T-cell (primary cell): ENCODE results near the gene IL36RN. TPM values are rescaled to one million over a fixed set of nuclear protein-coding genes. Genes with fewer than 3 reads are reported as not detected.

Experiments
- ATAC-seq, 4 experiments: fragments of 200-7000 bp in 3 of 4; fragments of 150-1000 bp in 1 of 4; cut with Tn5 transposase; replicated peaks in 1 of 4; 1 replicate in 3 of 4; 2 replicates in 1 of 4; pipeline ENCODE4 v1.10.0; 2021; ENCODE audit warnings: moderate library complexity in 3 of 4, mild to moderate bottlenecking in 2 of 4, moderate number of reproducible peaks in 1 of 4
- CTCF ChIA-PET, 2 donors: fragments of 300-600 bp; sonication (Branson Sonifier 250); formaldehyde crosslinking; loops; one replicate each; lab custom pipeline; 2022; ENCODE audit warnings: antibody characterized with exemption in 2 of 2; lab: Charles Lee
- POLR2A ChIA-PET, 2 donors: fragments of 300-600 bp; sonication (Branson Sonifier 250); formaldehyde crosslinking; loops; one replicate each; lab custom pipeline; 2022; ENCODE audit warnings: antibody characterized with exemption in 2 of 2; lab: Charles Lee
- DNase-seq, 35 experiments: peaks; one replicate each; pipeline versions ENCODE4 v3.0.0 to v3.0.0-alpha.2; 2013 to 2023
- H3K27ac ChIP-seq: one replicate; pipeline ENCODE4 v1.5.1; 2013; ENCODE audit warnings: low read length
- H3K27me3 ChIP-seq, 2 experiments: replicated peaks in 1 of 2; 1 replicate in 1 of 2; 2 replicates in 1 of 2; pipeline versions ENCODE4 v1.6.1 to v1.7.0; 2013; ENCODE audit warnings: low read length in 1 of 2, mixed read lengths in 1 of 2; ENCODE audit not compliant: control insufficient read depth in 2 of 2, insufficient read depth in 2 of 2; ENCODE audit errors: extremely low read depth in 1 of 2
- H3K36me3 ChIP-seq, 2 donors: 1 replicate in 1 of 2; 2 replicates in 1 of 2; pipeline versions ENCODE4 v1.6.1 to v1.7.0; 2013; ENCODE audit warnings: low read length in 1 of 2; ENCODE audit not compliant: control insufficient read depth in 2 of 2, insufficient read depth in 1 of 2; ENCODE audit errors: extremely low read depth in 1 of 2
- H3K4me1 ChIP-seq, 2 experiments: 1 replicate in 1 of 2; 2 replicates in 1 of 2; pipeline versions ENCODE4 v1.6.1 to v1.7.0; 2013; ENCODE audit warnings: low read length in 2 of 2, mixed read lengths in 1 of 2; ENCODE audit not compliant: insufficient read depth in 2 of 2, control insufficient read depth in 1 of 2; ENCODE audit errors: extremely low read depth in 1 of 2
- H3K4me3 ChIP-seq, 2 donors: 1 replicate in 1 of 2; 2 replicates in 1 of 2; pipeline versions ENCODE4 v1.5.1 to v1.7.0; 2013; ENCODE audit warnings: mild to moderate bottlenecking in 2 of 2, low read length in 1 of 2, moderate library complexity in 1 of 2; ENCODE audit not compliant: control insufficient read depth in 1 of 2; ENCODE audit errors: extremely low read depth in 1 of 2
- H3K9me3 ChIP-seq: 2 replicates; pipeline ENCODE4 v1.7.0; 2013
- H3K27ac Mint-ChIP-seq, 2 donors: one replicate each; pipeline ENCODE4 v1.8.0; 2020 to 2021; ENCODE audit warnings: mild to moderate bottlenecking in 2 of 2, mixed read lengths in 2 of 2
- H3K27me3 Mint-ChIP-seq, 2 donors: one replicate each; pipeline ENCODE4 v1.8.0; 2021 to 2022; ENCODE audit warnings: mixed read lengths in 2 of 2
- H3K36me3 Mint-ChIP-seq: one replicate; pipeline ENCODE4 v1.8.0; 2021; ENCODE audit warnings: mixed read lengths
- H3K4me1 Mint-ChIP-seq, 3 donors: one replicate each; pipeline ENCODE4 v1.8.0; 2020 to 2022; ENCODE audit warnings: mixed read lengths in 3 of 3, mild to moderate bottlenecking in 1 of 3
- H3K4me3 Mint-ChIP-seq, 3 donors: one replicate each; pipeline ENCODE4 v1.8.0; 2020 to 2022; ENCODE audit warnings: mild to moderate bottlenecking in 3 of 3, mixed read lengths in 3 of 3, moderate library complexity in 3 of 3
- H3K9me3 Mint-ChIP-seq, 3 donors: one replicate each; pipeline ENCODE4 v1.8.0; 2020 to 2022; ENCODE audit warnings: mixed read lengths in 3 of 3
- WGBS: methylation state at CpG from one replicate; pipeline ENCODE4 v1.1.5; 2013; ENCODE audit warnings: missing lambda C conversion rate; ENCODE audit not compliant: insufficient coverage; 5-methylcytosine and 5-hydroxymethylcytosine counted together
- total RNA-seq, 35 experiments: library from RNA in 6 of 35; stranded (reverse) in 6 of 35; fragments of 120-200 nt in 1 of 35; gene quantifications; one replicate each; pipeline versions ENCODE4 v1.2.1 to v1.2.4 and lab custom pipeline; 2013 to 2026

IL36RN gene
- total RNA-seq, 5 donors from 2014 or later (not counting 1 experiment from before 2014, with no cell fraction given), result not detected

- peaks cover 0 to 5% of the 10 kb centered on the region in 2 donors for H3K27me3 Mint-ChIP-seq
- POLR2A ChIA-PET, result no interaction called here
- ATAC-seq (no peak), DNase-seq (no peak)
- Histone ChIP-seq H3K9me3 (no peaks in the 10 kb centered on the region), H3K27me3 (peaks cover 0 to 11% of the 10 kb centered on the region in 2 experiments), H3K36me3 (no peaks in the 10 kb centered on the region), H3K4me3 (no peak overlapping the region), H3K4me1 (no peaks in the 10 kb centered on the region), H3K27ac (no peak overlapping the region)
- 100% methylated on average over 1 of the region's 3 CpGs for WGBS
- H3K27ac Mint-ChIP-seq, result no peak overlapping the region
- peaks cover 3% of the 10 kb centered on the region for H3K36me3 Mint-ChIP-seq
- H3K4me3 Mint-ChIP-seq, result no peak overlapping the region
- CTCF ChIA-PET, result interaction anchor here in 1 of 2 donors (1.5 kb wide), 1 partner anchor 26 kb away, joined by 3 read pairs; no protein-coding TSS in a partner anchor
- H3K9me3 Mint-ChIP-seq, result peaks cover 9 to 27% (median 14%) of the 10 kb centered on the region in 3 donors
- H3K4me1 Mint-ChIP-seq, result no peaks in the 10 kb centered on the region
These were observed 5.3 kb upstream of the IL36RN start for GRCh38 chr2:113053666-113054065.

- Histone ChIP-seq H3K4me3 (no peak overlapping the region), H3K27ac (no peak overlapping the region), H3K27me3 (peaks cover 0 to 15% of the 10 kb centered on the region in 2 experiments), H3K36me3 (no peaks in the 10 kb centered on the region), H3K4me1 (no peaks in the 10 kb centered on the region), H3K9me3 (no peaks in the 10 kb centered on the region)
- DNase-seq (no peak), ATAC-seq (no peak)
- Mint-ChIP-seq H3K36me3 (peaks cover 3% of the 10 kb centered on the region), H3K9me3 (peaks cover 9 to 27% (median 14%) of the 10 kb centered on the region in 3 donors), H3K4me1 (no peaks in the 10 kb centered on the region), H3K4me3 (no peak overlapping the region), H3K27me3 (peaks cover 0 to 5% of the 10 kb centered on the region in 2 donors), H3K27ac (no peak overlapping the region)
- CTCF ChIA-PET, result no interaction called here
- POLR2A ChIA-PET, result no interaction called here
These were observed 4.9 kb upstream of the IL36RN start for GRCh38 chr2:113054066-113054465.

DNA sequence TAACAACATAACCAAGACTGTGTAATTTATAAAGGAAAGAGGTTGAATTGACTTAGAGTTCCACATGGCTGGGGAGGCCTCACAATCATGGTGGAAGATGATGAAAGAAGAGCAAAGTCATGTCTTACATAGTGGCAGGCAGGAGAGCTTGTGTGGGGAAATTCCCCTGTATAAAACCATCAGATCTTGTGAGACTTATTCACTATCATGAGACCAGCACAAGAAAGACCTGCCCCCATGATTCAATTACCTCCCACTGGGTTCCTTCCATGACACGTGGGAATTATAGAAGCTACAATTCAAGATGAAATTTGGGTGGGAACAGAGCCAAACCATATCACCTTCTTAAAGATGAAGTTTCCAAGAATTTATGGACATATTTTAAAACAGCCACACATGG, 2.5 kb upstream of the IL36RN start:
- Mint-ChIP-seq H3K4me1 (no peaks in the 10 kb centered on the region), H3K9me3 (peaks cover 9 to 27% (median 14%) of the 10 kb centered on the region in 3 donors), H3K27ac (no peak overlapping the region), H3K36me3 (peaks cover 3% of the 10 kb centered on the region), H3K4me3 (no peak overlapping the region), H3K27me3 (peaks cover 0 to 5% of the 10 kb centered on the region in 2 donors)
- Histone ChIP-seq H3K27ac (no peak overlapping the region), H3K36me3 (no peaks in the 10 kb centered on the region), H3K4me1 (no peaks in the 10 kb centered on the region), H3K27me3 (peaks cover 0 to 18% of the 10 kb centered on the region in 2 experiments), H3K4me3 (no peak overlapping the region), H3K9me3 (no peaks in the 10 kb centered on the region)
- CTCF ChIA-PET, result no interaction called here
- no peak for DNase-seq
- POLR2A ChIA-PET, result no interaction called here
- no CpG with 5 or more reads among the region's 1 CpG for WGBS
- no peak for ATAC-seq

GRCh38 chr2:113057117-113057516, 1.9 kb upstream of the IL36RN start:
- CTCF ChIA-PET, result no interaction called here
- H3K27me3 Mint-ChIP-seq, result peaks cover 0 to 6% of the 10 kb centered on the region in 2 donors
- no peak overlapping the region for H3K4me3 Mint-ChIP-seq

GRCh38 chr2:113058411-113058994, 495 bp upstream of the IL36RN start:
- POLR2A ChIA-PET, result interaction anchor here in 1 of 2 donors (0.7 kb wide), 1 partner anchor 18 kb away, joined by 3 read pairs; no protein-coding TSS in a partner anchor
- no peak overlapping the region for H3K4me3 ChIP-seq

More at GRCh38 chr2:113057117-113057516, 1.9 kb upstream of the IL36RN start:
- Mint-ChIP-seq H3K9me3 (peaks cover 9 to 27% (median 14%) of the 10 kb centered on the region in 3 donors), H3K4me1 (no peaks in the 10 kb centered on the region), H3K27ac (no peak overlapping the region), H3K36me3 (peaks cover 3% of the 10 kb centered on the region)
- H3K9me3 ChIP-seq, result no peaks in the 10 kb centered on the region
- DNase-seq, result no peak
- H3K4me3 ChIP-seq, result no peak overlapping the region
- no CpG with 5 or more reads among the region's 1 CpG for WGBS
- no peak overlapping the region for H3K27ac ChIP-seq
- POLR2A ChIA-PET, result interaction anchor here in 1 of 2 donors (0.6 kb wide), 1 partner anchor 73 kb away, joined by 3 read pairs; no protein-coding TSS in a partner anchor
- H3K27me3 ChIP-seq, result peaks cover 0 to 20% of the 10 kb centered on the region in 2 experiments
- H3K36me3 ChIP-seq, result no peaks in the 10 kb centered on the region
- ATAC-seq, result no peak
- no peaks in the 10 kb centered on the region for H3K4me1 ChIP-seq

DNA sequence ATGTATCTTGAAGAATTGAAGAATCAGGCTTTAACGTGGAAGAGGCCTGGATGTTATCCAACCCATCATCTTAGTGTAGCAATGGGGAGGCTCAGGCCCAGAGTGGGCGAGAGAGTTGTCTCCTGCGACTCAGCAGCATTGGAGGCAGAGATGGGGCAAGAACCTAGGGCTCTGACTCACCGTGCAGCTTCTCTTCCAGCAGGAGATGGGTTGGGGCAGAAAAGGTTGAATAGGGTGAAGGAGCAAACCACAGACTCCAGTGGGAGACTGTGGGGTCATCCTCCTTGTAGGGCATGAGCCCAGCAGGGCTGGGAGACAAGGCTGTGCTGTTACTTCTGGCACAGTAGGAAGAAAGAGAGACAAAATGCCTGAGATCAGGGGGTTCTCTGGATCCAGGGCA, 1.4 kb downstream of the IL36RN start:
- ATAC-seq, result no peak

More at GRCh38 chr2:113058411-113058994, 495 bp upstream of the IL36RN start:
- H3K27ac ChIP-seq, result no peak overlapping the region
- H3K9me3 ChIP-seq, result no peaks in the 10 kb centered on the region
- Mint-ChIP-seq H3K27ac (no peak overlapping the region), H3K9me3 (peaks cover 9 to 27% (median 14%) of the 10 kb centered on the region in 3 donors), H3K4me3 (no peak overlapping the region), H3K36me3 (peaks cover 3% of the 10 kb centered on the region), H3K4me1 (no peaks in the 10 kb centered on the region), H3K27me3 (peaks cover 0 to 6% of the 10 kb centered on the region in 2 donors)
- CTCF ChIA-PET, result no interaction called here
- H3K36me3 ChIP-seq, result no peaks in the 10 kb centered on the region
- 50% methylated on average over 2 of the region's 2 CpGs for WGBS
- peaks cover 0 to 23% of the 10 kb centered on the region in 2 experiments for H3K27me3 ChIP-seq
- no peak for DNase-seq
- no peaks in the 10 kb centered on the region for H3K4me1 ChIP-seq
- ATAC-seq, result no peak

More for the DNA sequence above, 1.4 kb downstream of the IL36RN start:
- Mint-ChIP-seq H3K9me3 (peaks cover 0 to 11% (median 6%) of the 10 kb centered on the region in 3 donors), H3K4me1 (no peaks in the 10 kb centered on the region), H3K36me3 (no peaks in the 10 kb centered on the region), H3K4me3 (no peak overlapping the region), H3K27ac (no peak overlapping the region), H3K27me3 (peaks cover 0 to 6% of the 10 kb centered on the region in 2 donors)
- peaks cover 0 to 26% of the 10 kb centered on the region in 2 experiments for H3K27me3 ChIP-seq
- 78% methylated on average over 3 of the region's 4 CpGs for WGBS
- H3K27ac ChIP-seq, result no peak overlapping the region
- no peaks in the 10 kb centered on the region for H3K4me1 ChIP-seq
- H3K9me3 ChIP-seq, result no peaks in the 10 kb centered on the region
- H3K4me3 ChIP-seq, result no peak overlapping the region
- no peak for DNase-seq
- CTCF ChIA-PET, result no interaction called here
- POLR2A ChIA-PET, result no interaction called here
- H3K36me3 ChIP-seq, result no peaks in the 10 kb centered on the region
